ENCODE results near the gene VCL.

VCL gene

GRCh38 chr10:74039561-74040145 is 41.7 kb downstream of the VCL start:
- no peak for DNase-seq (ENCODE audit: low read depth)
- H3K4me3 ChIP-seq (ENCODE audit: low read depth, low read length): no peak overlapping the region
- TF ChIP-seq CTCF (IDR thresholded peaks at IDR 0.05; ENCODE audit: control insufficient read depth, extremely low read depth, insufficient read depth): no peak

GRCh38 chr10:74040200-74041126 is 42.5 kb downstream of the VCL start:
- no peak for TF ChIP-seq CTCF (IDR thresholded peaks at IDR 0.05; ENCODE audit: control insufficient read depth, extremely low read depth, insufficient read depth)
- no peak overlapping the region for H3K4me3 ChIP-seq (ENCODE audit: low read depth, low read length)
- DNase-seq (ENCODE audit: low read depth): no peak

GRCh38 chr10:74044419-74044818 is 46.5 kb downstream of the VCL start:
- no peak for DNase-seq (ENCODE audit: low read depth)
- H3K4me3 ChIP-seq (ENCODE audit: low read depth, low read length): no peak overlapping the region
- TF ChIP-seq CTCF (IDR thresholded peaks at IDR 0.05; ENCODE audit: control insufficient read depth, extremely low read depth, insufficient read depth): no peak

GRCh38 chr10:74047304-74047703 is 49.4 kb downstream of the VCL start:
- TF ChIP-seq CTCF (IDR thresholded peaks at IDR 0.05; ENCODE audit: control insufficient read depth, extremely low read depth, insufficient read depth): no peak
- H3K4me3 ChIP-seq (ENCODE audit: low read depth, low read length): no peak overlapping the region
- DNase-seq (ENCODE audit: low read depth): no peak

GRCh38 chr10:74047871-74048270 is 50.0 kb downstream of the VCL start:
- no peak for DNase-seq (ENCODE audit: low read depth)
- no peak for TF ChIP-seq CTCF (IDR thresholded peaks at IDR 0.05; ENCODE audit: control insufficient read depth, extremely low read depth, insufficient read depth)
- no peak overlapping the region for H3K4me3 ChIP-seq (ENCODE audit: low read depth, low read length)

- H3K4me3 ChIP-seq (ENCODE audit: low read depth, low read length): no peak overlapping the region
- TF ChIP-seq CTCF (IDR thresholded peaks at IDR 0.05; ENCODE audit: control insufficient read depth, extremely low read depth, insufficient read depth): no peak
- no peak for DNase-seq (ENCODE audit: low read depth)
Observed at GRCh38 chr10:74048433-74048832, 50.5 kb downstream of the VCL start.
